ENCODE measurements around the gene TCTN1.
"Not testable (repeated sequence)": the region's sequence is repeated elsewhere in the genome, so short reads cannot be mapped to it uniquely, and the experiment has no call there.

Gene TCTN1

DNA sequence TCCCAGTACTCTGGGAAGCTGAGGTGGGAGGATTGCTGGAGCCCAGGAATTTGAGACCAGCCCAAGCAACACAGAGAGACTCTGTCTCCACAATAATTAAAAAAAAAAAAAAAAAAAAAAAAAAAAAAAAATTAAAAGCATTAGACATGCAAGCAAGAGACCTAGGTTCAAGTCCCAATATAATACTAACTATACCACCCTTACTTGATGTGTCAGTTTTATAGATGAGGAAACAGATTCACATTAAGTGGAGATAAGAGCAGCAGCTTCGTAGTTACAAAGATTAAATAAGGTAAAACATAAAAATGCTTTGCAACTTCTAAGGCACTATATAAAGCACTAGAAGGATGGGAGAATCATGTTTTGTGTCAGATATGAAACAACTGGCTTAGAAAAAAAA is 39.9 kb upstream of the TCTN1 start:
- H2BK120ac ChIP-seq (ENCODE audit: low read depth, low read length), result no peak overlapping the region

DNA sequence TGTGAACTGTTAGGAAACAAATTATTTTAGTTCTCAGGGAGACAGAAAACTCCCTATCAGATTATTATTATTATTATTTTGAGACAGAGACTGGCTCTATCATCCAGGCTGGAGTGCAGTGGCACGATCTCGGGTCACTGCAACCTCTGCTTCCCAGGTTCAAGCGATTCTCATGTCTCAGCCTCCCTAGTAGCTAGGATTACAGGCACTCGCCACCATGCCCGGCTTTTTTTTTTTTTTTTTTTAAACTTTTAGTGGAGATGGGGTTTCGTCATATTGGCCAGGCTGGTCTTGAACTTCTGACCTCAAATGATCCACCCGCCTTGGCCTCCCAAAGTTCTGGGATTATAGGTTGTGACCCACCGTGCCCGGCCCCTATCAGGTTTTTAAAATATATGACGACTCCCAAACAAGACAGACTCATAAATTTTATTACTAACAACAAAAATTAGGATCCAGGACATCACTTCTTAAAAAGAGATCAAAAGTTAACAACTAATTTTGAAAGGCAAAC is 39.2 kb upstream of the TCTN1 start:
- H3K4me3 ChIP-seq (ENCODE audit: insufficient read depth in 1 of 2, low read depth in 1 of 2, low read length in 2 of 2); H2BK5ac ChIP-seq (ENCODE audit: low read depth, low read length, poor library complexity, severe bottlenecking): not testable (repeated sequence)

More for the DNA sequence above, 39.9 kb upstream of the TCTN1 start:
- H4K91ac ChIP-seq (ENCODE audit: low read length), result no peak overlapping the region
- H3K18ac ChIP-seq (ENCODE audit: low read depth in 1 of 2, low read length in 2 of 2), result no peak overlapping the region
- H3K27ac ChIP-seq (ENCODE audit: low read length, poor library complexity, severe bottlenecking), result no peak overlapping the region
- H3K4me2 ChIP-seq (ENCODE audit: low read length, poor library complexity, severe bottlenecking), result no peak overlapping the region
- peaks cover 3% of the 10 kb centered on the region for H3K4me1 ChIP-seq (ENCODE audit: control insufficient read depth, insufficient read depth, low read depth, low read length)
- H2AK5ac ChIP-seq (ENCODE audit: low read length, severe bottlenecking), result no peak overlapping the region
- H3K4me3 ChIP-seq (ENCODE audit: insufficient read depth in 1 of 2, low read depth in 1 of 2, low read length in 2 of 2), result no peak overlapping the region
- no peak overlapping the region for H2AFZ ChIP-seq (ENCODE audit: low read depth, low read length)
- peaks cover 3% of the 10 kb centered on the region for H3K79me1 ChIP-seq (replicated peaks; ENCODE audit: low read length, poor library complexity, severe bottlenecking)
- no peak overlapping the region for H2BK5ac ChIP-seq (ENCODE audit: low read depth, low read length, poor library complexity, severe bottlenecking)
- H3K14ac ChIP-seq (ENCODE audit: low read length in 2 of 2), result no peak overlapping the region
- no CpG with 5 or more reads among the region's 1 CpG for WGBS
- H3K9ac ChIP-seq (ENCODE audit: low read length), result peak overlapping the region; percentile 45
- peaks cover 12% of the 10 kb centered on the region for H3K9me3 ChIP-seq (ENCODE audit: control insufficient read depth, low read length)
- DNase-seq, result no peak
- H2BK12ac ChIP-seq (ENCODE audit: low read length in 2 of 2), result no peak overlapping the region
- H2BK15ac ChIP-seq (ENCODE audit: low read depth, poor library complexity, severe bottlenecking), result no peak overlapping the region
- no peak overlapping the region for H4K8ac ChIP-seq (ENCODE audit: low read length)
- H3K36me3 ChIP-seq (ENCODE audit: control insufficient read depth in 1 of 2, insufficient read depth in 2 of 2, low read depth in 1 of 2, low read length in 2 of 2), result no peaks in the 10 kb centered on the region
- no peak overlapping the region for H3K23ac ChIP-seq (ENCODE audit: low read length in 2 of 2)
- H3K4ac ChIP-seq (ENCODE audit: low read depth in 1 of 2, low read length in 2 of 2), result no peak overlapping the region
- no peaks in the 10 kb centered on the region for H3K27me3 ChIP-seq (ENCODE audit: control insufficient read depth in 1 of 2, insufficient read depth in 1 of 2, low read length in 2 of 2)

DNA sequence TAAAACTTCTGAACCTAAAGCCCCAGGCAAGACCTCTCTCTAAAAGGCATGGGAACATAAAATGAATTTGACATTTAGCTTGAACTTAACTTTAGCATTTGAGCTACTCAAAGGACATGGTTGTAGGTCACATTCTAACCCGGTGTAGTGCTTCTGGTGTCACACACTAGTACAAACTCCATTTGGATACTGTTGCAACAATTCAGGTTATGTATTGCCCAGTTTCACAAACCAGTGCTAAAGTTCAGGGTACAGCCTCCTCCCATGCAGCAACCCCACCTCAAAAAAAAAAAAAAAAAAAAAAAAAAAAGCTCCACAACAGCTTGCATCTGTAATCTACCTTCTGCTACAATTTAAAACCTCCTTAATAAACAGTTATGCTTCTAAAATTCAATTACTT is 38.6 kb upstream of the TCTN1 start:
- Histone ChIP-seq H4K91ac (ENCODE audit: low read length) (no peak overlapping the region), H3K27ac (ENCODE audit: low read length, poor library complexity, severe bottlenecking) (no peak overlapping the region), H3K79me1 (replicated peaks; ENCODE audit: low read length, poor library complexity, severe bottlenecking) (peaks cover 6% of the 10 kb centered on the region), H3K36me3 (ENCODE audit: control insufficient read depth in 1 of 2, insufficient read depth in 2 of 2, low read depth in 1 of 2, low read length in 2 of 2) (no peaks in the 10 kb centered on the region), H3K4me3 (ENCODE audit: insufficient read depth in 1 of 2, low read depth in 1 of 2, low read length in 2 of 2) (no peak overlapping the region), H2BK5ac (ENCODE audit: low read depth, low read length, poor library complexity, severe bottlenecking) (no peak overlapping the region), H3K14ac (ENCODE audit: low read length in 2 of 2) (no peak overlapping the region), H2AFZ (ENCODE audit: low read depth, low read length) (no peak overlapping the region), H3K4ac (ENCODE audit: low read depth in 1 of 2, low read length in 2 of 2) (no peak overlapping the region), H3K4me2 (ENCODE audit: low read length, poor library complexity, severe bottlenecking) (no peak overlapping the region), H3K4me1 (ENCODE audit: control insufficient read depth, insufficient read depth, low read depth, low read length) (peaks cover 3% of the 10 kb centered on the region), H2AK5ac (ENCODE audit: low read length, severe bottlenecking) (no peak overlapping the region), H3K23ac (ENCODE audit: low read length in 2 of 2) (no peak overlapping the region), H2BK120ac (ENCODE audit: low read depth, low read length) (no peak overlapping the region), H3K18ac (ENCODE audit: low read depth in 1 of 2, low read length in 2 of 2) (no peak overlapping the region), H3K9me3 (ENCODE audit: control insufficient read depth, low read length) (peaks cover 5% of the 10 kb centered on the region), H2BK12ac (ENCODE audit: low read length in 2 of 2) (no peak overlapping the region), H3K27me3 (ENCODE audit: control insufficient read depth in 1 of 2, insufficient read depth in 1 of 2, low read length in 2 of 2) (no peaks in the 10 kb centered on the region), H4K8ac (ENCODE audit: low read length) (no peak overlapping the region), H3K9ac (ENCODE audit: low read length) (peak overlapping the region; percentile 23), H2BK15ac (ENCODE audit: low read depth, poor library complexity, severe bottlenecking) (no peak overlapping the region)
- 30% methylated on average over 1 of the region's 1 CpG for WGBS
- DNase-seq, result no peak

More for the DNA sequence above, 39.2 kb upstream of the TCTN1 start:
- not testable (repeated sequence) for H3K4ac ChIP-seq (ENCODE audit: low read depth in 1 of 2, low read length in 2 of 2); H4K8ac ChIP-seq (ENCODE audit: low read length); H3K4me2 ChIP-seq (ENCODE audit: low read length, poor library complexity, severe bottlenecking); H3K79me1 ChIP-seq (replicated peaks; ENCODE audit: low read length, poor library complexity, severe bottlenecking); H2BK12ac ChIP-seq (ENCODE audit: low read length in 2 of 2); H4K91ac ChIP-seq (ENCODE audit: low read length); H3K18ac ChIP-seq (ENCODE audit: low read depth in 1 of 2, low read length in 2 of 2); H3K23ac ChIP-seq (ENCODE audit: low read length in 2 of 2); H2AFZ ChIP-seq (ENCODE audit: low read depth, low read length); H2BK120ac ChIP-seq (ENCODE audit: low read depth, low read length); H2BK15ac ChIP-seq (ENCODE audit: low read depth, poor library complexity, severe bottlenecking); DNase-seq; H3K36me3 ChIP-seq (ENCODE audit: control insufficient read depth in 1 of 2, insufficient read depth in 2 of 2, low read depth in 1 of 2, low read length in 2 of 2); H3K27ac ChIP-seq (ENCODE audit: low read length, poor library complexity, severe bottlenecking); H3K9me3 ChIP-seq (ENCODE audit: control insufficient read depth, low read length); H3K27me3 ChIP-seq (ENCODE audit: control insufficient read depth in 1 of 2, insufficient read depth in 1 of 2, low read length in 2 of 2); H2AK5ac ChIP-seq (ENCODE audit: low read length, severe bottlenecking); H3K14ac ChIP-seq (ENCODE audit: low read length in 2 of 2); H3K4me1 ChIP-seq (ENCODE audit: control insufficient read depth, insufficient read depth, low read depth, low read length)
- 92% methylated on average over 8 of the region's 10 CpGs for WGBS
- peak overlapping the region; percentile 45 for H3K9ac ChIP-seq (ENCODE audit: low read length)

DNA sequence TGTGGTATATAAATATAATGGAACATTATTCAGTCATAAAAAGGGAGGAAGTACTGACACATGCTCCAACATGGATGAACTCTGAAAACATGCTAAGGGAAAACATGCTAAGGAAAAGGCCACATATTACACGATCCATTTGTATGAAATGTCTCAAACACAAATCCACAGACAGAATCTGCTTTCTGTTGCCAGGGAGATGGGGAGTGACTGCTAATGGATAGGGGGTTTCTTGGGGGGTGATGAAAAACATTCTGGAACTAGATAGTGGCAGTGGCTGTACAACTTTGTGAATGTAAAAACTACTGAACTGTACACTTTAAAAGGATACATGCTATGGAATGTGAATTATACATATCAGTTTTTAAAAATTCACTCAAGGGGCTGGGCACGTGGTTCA is 37.4 kb upstream of the TCTN1 start:
- H2BK15ac ChIP-seq (ENCODE audit: low read depth, poor library complexity, severe bottlenecking), result no peak overlapping the region
- no peak overlapping the region for H2BK5ac ChIP-seq (ENCODE audit: low read depth, low read length, poor library complexity, severe bottlenecking)
- no peak overlapping the region for H3K4ac ChIP-seq (ENCODE audit: low read depth in 1 of 2, low read length in 2 of 2)
- no peaks in the 10 kb centered on the region for H3K36me3 ChIP-seq (ENCODE audit: control insufficient read depth in 1 of 2, insufficient read depth in 2 of 2, low read depth in 1 of 2, low read length in 2 of 2)
- peaks cover 6% of the 10 kb centered on the region for H3K79me1 ChIP-seq (replicated peaks; ENCODE audit: low read length, poor library complexity, severe bottlenecking)
- no peak overlapping the region for H2BK120ac ChIP-seq (ENCODE audit: low read depth, low read length)
- no peak overlapping the region for H3K27ac ChIP-seq (ENCODE audit: low read length, poor library complexity, severe bottlenecking)
- peaks cover 6% of the 10 kb centered on the region for H3K4me1 ChIP-seq (ENCODE audit: control insufficient read depth, insufficient read depth, low read depth, low read length)
- WGBS, result 82% methylated on average over 1 of the region's 2 CpGs
- peaks cover 2% of the 10 kb centered on the region for H3K9me3 ChIP-seq (ENCODE audit: control insufficient read depth, low read length)
- no peaks in the 10 kb centered on the region for H3K27me3 ChIP-seq (ENCODE audit: control insufficient read depth in 1 of 2, insufficient read depth in 1 of 2, low read length in 2 of 2)
- no peak overlapping the region for H2BK12ac ChIP-seq (ENCODE audit: low read length in 2 of 2)
- DNase-seq, result no peak
- H3K4me3 ChIP-seq (ENCODE audit: insufficient read depth in 1 of 2, low read depth in 1 of 2, low read length in 2 of 2), result no peak overlapping the region
- no peak overlapping the region for H3K18ac ChIP-seq (ENCODE audit: low read depth in 1 of 2, low read length in 2 of 2)
- peak overlapping the region; percentile 27 for H3K9ac ChIP-seq (ENCODE audit: low read length)
- peak overlapping the region in 1 of 2 experiments; percentile 41 for H3K14ac ChIP-seq (ENCODE audit: low read length in 2 of 2)
- no peak overlapping the region for H2AFZ ChIP-seq (ENCODE audit: low read depth, low read length)
- H3K4me2 ChIP-seq (ENCODE audit: low read length, poor library complexity, severe bottlenecking), result no peak overlapping the region
- no peak overlapping the region for H4K91ac ChIP-seq (ENCODE audit: low read length)
- no peak overlapping the region for H3K23ac ChIP-seq (ENCODE audit: low read length in 2 of 2)
- no peak overlapping the region for H4K8ac ChIP-seq (ENCODE audit: low read length)
- no peak overlapping the region for H2AK5ac ChIP-seq (ENCODE audit: low read length, severe bottlenecking)

Data from mesenchymal stem cell (in vitro differentiated cells and primary cell).